ENCODE results near the gene C14orf119. TPM values are rescaled to one million over a fixed set of nuclear protein-coding genes. Genes with fewer than 3 reads are reported as not detected.

Gene C14orf119
- total and polyA plus RNA-seq, 9 of the 15 experiments (the other 6 are each of a cell fraction or from before 2014, with no cell fraction given), result 36.7 to 251 (median 51.8) TPM

DNA sequence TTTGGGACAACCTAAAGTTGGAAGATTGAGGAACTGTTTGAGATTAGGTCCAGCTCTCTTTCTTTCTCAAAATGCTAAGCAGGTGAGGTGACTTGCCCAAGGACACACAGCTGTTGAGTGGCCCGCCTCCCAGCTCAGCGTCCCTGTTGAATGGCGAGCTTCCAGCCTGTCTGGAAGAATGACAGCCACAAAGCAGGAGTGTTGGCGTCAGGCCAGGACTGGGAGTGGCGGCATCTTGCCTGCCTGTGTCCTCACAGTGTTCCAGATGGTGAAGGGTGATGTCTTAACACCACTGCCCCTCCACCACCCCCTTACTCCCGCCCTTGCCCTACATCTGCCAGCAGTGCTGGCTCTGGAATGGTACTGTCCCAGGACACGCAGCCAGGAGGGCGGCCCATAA is 28.1 kb downstream of the C14orf119 start (continued):
- TF ChIP-seq, protein P1, sequence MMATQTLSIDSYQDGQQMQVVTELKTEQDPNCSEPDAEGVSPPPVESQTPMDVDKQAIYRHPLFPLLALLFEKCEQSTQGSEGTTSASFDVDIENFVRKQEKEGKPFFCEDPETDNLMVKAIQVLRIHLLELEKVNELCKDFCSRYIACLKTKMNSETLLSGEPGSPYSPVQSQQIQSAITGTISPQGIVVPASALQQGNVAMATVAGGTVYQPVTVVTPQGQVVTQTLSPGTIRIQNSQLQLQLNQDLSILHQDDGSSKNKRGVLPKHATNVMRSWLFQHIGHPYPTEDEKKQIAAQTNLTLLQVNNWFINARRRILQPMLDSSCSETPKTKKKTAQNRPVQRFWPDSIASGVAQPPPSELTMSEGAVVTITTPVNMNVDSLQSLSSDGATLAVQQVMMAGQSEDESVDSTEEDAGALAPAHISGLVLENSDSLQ (IDR thresholded peaks at IDR 0.05), result peak; percentile 93
- TF ChIP-seq, protein P2, sequence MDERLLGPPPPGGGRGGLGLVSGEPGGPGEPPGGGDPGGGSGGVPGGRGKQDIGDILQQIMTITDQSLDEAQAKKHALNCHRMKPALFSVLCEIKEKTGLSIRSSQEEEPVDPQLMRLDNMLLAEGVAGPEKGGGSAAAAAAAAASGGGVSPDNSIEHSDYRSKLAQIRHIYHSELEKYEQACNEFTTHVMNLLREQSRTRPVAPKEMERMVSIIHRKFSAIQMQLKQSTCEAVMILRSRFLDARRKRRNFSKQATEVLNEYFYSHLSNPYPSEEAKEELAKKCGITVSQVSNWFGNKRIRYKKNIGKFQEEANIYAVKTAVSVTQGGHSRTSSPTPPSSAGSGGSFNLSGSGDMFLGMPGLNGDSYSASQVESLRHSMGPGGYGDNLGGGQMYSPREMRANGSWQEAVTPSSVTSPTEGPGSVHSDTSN (CRISPR knock-in tag; IDR thresholded peaks at IDR 0.05; ENCODE audit: low read depth), result no peak
- TF ChIP-seq, protein P2 (tag; conservative IDR thresholded peaks at IDR 0.05; ENCODE audit: low read depth), result peak; percentile 63
- TF ChIP-seq PPARD (CRISPR knock-in tag; IDR thresholded peaks at IDR 0.05) (no peak), ILK (tag; IDR thresholded peaks at IDR 0.05; ENCODE audit: borderline replicate concordance, low read depth) (no peak), NRF1 (conservative IDR thresholded peaks at IDR 0.05 in 1 of 2, IDR thresholded peaks at IDR 0.05 in 1 of 2) (0 out of 4 replicates have a peak, but pooled peaks of 1 of the 2 experiments have one; percentile 0), CBFA2T2 (conservative IDR thresholded peaks at IDR 0.05) (peak; percentile 21; the same call in 1 of the 2 replicates), FUS (optimal IDR thresholded peaks at IDR 0.05; ENCODE audit: low read depth, low read length) (no peak), PYGO2 (tag; IDR thresholded peaks at IDR 0.05) (no peak), NFIC (IDR thresholded peaks at IDR 0.05) (peak; percentile 96), ZNF121 (CRISPR knock-in tag; conservative IDR thresholded peaks at IDR 0.05) (no peak), ARID1B (IDR thresholded peaks at IDR 0.05) (0 out of 2 replicates have a peak, but pooled peaks have one; percentile 18), MYBL2 (IDR thresholded peaks at IDR 0.05; ENCODE audit: low read depth) (no peak), MYBL2 (CRISPR knock-in tag; IDR thresholded peaks at IDR 0.05; ENCODE audit: borderline replicate concordance) (no peak), SUPT5H (IDR thresholded peaks at IDR 0.05) (no peak), MTA3 (IDR thresholded peaks at IDR 0.05; ENCODE audit: borderline replicate concordance) (no peak), TBP (optimal IDR thresholded peaks at IDR 0.05; ENCODE audit: low read depth, low read length) (no peak)
- TF ChIP-seq, protein P3, sequence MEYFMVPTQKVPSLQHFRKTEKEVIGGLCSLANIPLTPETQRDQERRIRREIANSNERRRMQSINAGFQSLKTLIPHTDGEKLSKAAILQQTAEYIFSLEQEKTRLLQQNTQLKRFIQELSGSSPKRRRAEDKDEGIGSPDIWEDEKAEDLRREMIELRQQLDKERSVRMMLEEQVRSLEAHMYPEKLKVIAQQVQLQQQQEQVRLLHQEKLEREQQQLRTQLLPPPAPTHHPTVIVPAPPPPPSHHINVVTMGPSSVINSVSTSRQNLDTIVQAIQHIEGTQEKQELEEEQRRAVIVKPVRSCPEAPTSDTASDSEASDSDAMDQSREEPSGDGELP (CRISPR knock-in tag; IDR thresholded peaks at IDR 0.05; ENCODE audit: borderline replicate concordance), result peak; percentile 74; the same call in 1 of the 2 replicates
- TF ChIP-seq, protein P4, sequence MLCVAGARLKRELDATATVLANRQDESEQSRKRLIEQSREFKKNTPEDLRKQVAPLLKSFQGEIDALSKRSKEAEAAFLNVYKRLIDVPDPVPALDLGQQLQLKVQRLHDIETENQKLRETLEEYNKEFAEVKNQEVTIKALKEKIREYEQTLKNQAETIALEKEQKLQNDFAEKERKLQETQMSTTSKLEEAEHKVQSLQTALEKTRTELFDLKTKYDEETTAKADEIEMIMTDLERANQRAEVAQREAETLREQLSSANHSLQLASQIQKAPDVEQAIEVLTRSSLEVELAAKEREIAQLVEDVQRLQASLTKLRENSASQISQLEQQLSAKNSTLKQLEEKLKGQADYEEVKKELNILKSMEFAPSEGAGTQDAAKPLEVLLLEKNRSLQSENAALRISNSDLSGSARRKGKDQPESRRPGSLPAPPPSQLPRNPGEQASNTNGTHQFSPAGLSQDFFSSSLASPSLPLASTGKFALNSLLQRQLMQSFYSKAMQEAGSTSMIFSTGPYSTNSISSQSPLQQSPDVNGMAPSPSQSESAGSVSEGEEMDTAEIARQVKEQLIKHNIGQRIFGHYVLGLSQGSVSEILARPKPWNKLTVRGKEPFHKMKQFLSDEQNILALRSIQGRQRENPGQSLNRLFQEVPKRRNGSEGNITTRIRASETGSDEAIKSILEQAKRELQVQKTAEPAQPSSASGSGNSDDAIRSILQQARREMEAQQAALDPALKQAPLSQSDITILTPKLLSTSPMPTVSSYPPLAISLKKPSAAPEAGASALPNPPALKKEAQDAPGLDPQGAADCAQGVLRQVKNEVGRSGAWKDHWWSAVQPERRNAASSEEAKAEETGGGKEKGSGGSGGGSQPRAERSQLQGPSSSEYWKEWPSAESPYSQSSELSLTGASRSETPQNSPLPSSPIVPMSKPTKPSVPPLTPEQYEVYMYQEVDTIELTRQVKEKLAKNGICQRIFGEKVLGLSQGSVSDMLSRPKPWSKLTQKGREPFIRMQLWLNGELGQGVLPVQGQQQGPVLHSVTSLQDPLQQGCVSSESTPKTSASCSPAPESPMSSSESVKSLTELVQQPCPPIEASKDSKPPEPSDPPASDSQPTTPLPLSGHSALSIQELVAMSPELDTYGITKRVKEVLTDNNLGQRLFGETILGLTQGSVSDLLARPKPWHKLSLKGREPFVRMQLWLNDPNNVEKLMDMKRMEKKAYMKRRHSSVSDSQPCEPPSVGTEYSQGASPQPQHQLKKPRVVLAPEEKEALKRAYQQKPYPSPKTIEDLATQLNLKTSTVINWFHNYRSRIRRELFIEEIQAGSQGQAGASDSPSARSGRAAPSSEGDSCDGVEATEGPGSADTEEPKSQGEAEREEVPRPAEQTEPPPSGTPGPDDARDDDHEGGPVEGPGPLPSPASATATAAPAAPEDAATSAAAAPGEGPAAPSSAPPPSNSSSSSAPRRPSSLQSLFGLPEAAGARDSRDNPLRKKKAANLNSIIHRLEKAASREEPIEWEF (CRISPR knock-in tag; IDR thresholded peaks at IDR 0.05), result no peak
- TF ChIP-seq, protein P5, sequence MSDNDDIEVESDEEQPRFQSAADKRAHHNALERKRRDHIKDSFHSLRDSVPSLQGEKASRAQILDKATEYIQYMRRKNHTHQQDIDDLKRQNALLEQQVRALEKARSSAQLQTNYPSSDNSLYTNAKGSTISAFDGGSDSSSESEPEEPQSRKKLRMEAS (CRISPR knock-in tag; IDR thresholded peaks at IDR 0.05), result no peak

Data from K562 (cell line).